SK-N-SH treated with all-trans-retinoic acid at 6 μM for 48 hours (cell line): ENCODE measurements around the gene IQSEC2.
A peak's percentile ranks its signal among the peaks of the same experiment; 100 is the strongest.

Experiments
- ATAC-seq: fragments of 200-7000 bp; cut with Tn5 transposase; 3 replicates; pipeline ENCODE4 v1.9.1; 2020; ENCODE audit warnings: mild to moderate bottlenecking, moderate library complexity
- ARNTL ChIP-seq: fragments of 450-650 bp; formaldehyde crosslinking; IDR thresholded peaks from 2 replicates; pipeline ENCODE4 v1.5.0; 2020; ENCODE audit warnings: low read depth, mild to moderate bottlenecking, moderate library complexity, borderline replicate concordance
- BACH2 ChIP-seq: fragments of 250-450 bp; sonication (Bioruptor Pico); IDR thresholded peaks from 2 replicates; pipeline ENCODE4 v1.9.0; 2021; ENCODE audit warnings: mild to moderate bottlenecking, borderline replicate concordance
- ESRRG ChIP-seq: fragments of 250-450 bp; sonication (Bioruptor Pico); IDR thresholded peaks from 2 replicates; pipeline ENCODE4 v1.6.1; 2021; ENCODE audit warnings: mild to moderate bottlenecking
- GLIS3 ChIP-seq: fragments of 250-450 bp; sonication (Bioruptor Pico); IDR thresholded peaks from 2 replicates; pipeline ENCODE4 v1.5.0; 2020; ENCODE audit warnings: mild to moderate bottlenecking, moderate library complexity
- ISL1 ChIP-seq: fragments of 250-450 bp; sonication (Bioruptor Pico); IDR thresholded peaks from 2 replicates; pipeline ENCODE4 v2.1.2; 2022; ENCODE audit warnings: mild to moderate bottlenecking, moderate library complexity
- PPARA ChIP-seq: fragments of 250-450 bp; sonication (Bioruptor Pico); IDR thresholded peaks from 2 replicates; pipeline ENCODE4 v1.5.0; 2020; ENCODE audit warnings: mild to moderate bottlenecking, borderline replicate concordance
- TCF4 ChIP-seq: fragments of 250-450 bp; sonication (Bioruptor Pico); IDR thresholded peaks from 2 replicates; pipeline ENCODE4 v1.8.0; 2021; ENCODE audit warnings: mild to moderate bottlenecking, moderate library complexity, borderline replicate concordance
- TOX ChIP-seq: fragments of 250-450 bp; sonication (Bioruptor Pico); IDR thresholded peaks from 2 replicates; pipeline ENCODE4 v1.8.0; 2021; ENCODE audit warnings: mild to moderate bottlenecking, moderate library complexity, borderline replicate concordance
- ZC3H10 ChIP-seq: fragments of 250-450 bp; sonication (Bioruptor Pico); IDR thresholded peaks from 2 replicates; pipeline ENCODE4 v1.5.1; 2021; ENCODE audit warnings: mild to moderate bottlenecking, moderate library complexity
- ZFP3 ChIP-seq: fragments of 250-450 bp; sonication (Bioruptor Pico); IDR thresholded peaks from 2 replicates; pipeline ENCODE4 v1.5.0; 2020; ENCODE audit warnings: mild to moderate bottlenecking, moderate library complexity
- ZFP30 ChIP-seq: fragments of 450-650 bp; formaldehyde crosslinking; IDR thresholded peaks from 2 replicates; pipeline ENCODE4 v1.5.0; 2022; ENCODE audit warnings: mild to moderate bottlenecking, moderate library complexity
- ZNF565 ChIP-seq: fragments of 450-650 bp; formaldehyde crosslinking; conservative IDR thresholded peaks from 2 replicates; pipeline ENCODE4 v1.5.0; 2020; ENCODE audit warnings: low read depth, mild to moderate bottlenecking, moderate library complexity
- ZNF8 ChIP-seq: fragments of 450-650 bp; formaldehyde crosslinking; IDR thresholded peaks from 2 replicates; pipeline ENCODE4 v1.5.0; 2020; ENCODE audit warnings: mild to moderate bottlenecking, moderate library complexity
- TF ChIP-seq, protein P1 (sequence below): fragments of 250-450 bp; sonication (Bioruptor Pico); IDR thresholded peaks from 2 replicates; pipeline ENCODE4 v1.5.1; 2021; ENCODE audit warnings: mild to moderate bottlenecking, moderate library complexity
- TF ChIP-seq, protein P2 (sequence below): fragments of 250-450 bp; sonication (Bioruptor Pico); IDR thresholded peaks from 2 replicates; pipeline ENCODE4 v1.8.0; 2020; ENCODE audit warnings: mild to moderate bottlenecking, moderate library complexity, borderline replicate concordance
- TF ChIP-seq, protein P3 (sequence below): fragments of 250-450 bp; sonication (Bioruptor Pico); IDR thresholded peaks from 2 replicates; pipeline ENCODE4 v1.8.0; 2021; ENCODE audit warnings: low read depth, mild to moderate bottlenecking, moderate library complexity, borderline replicate concordance
- TF ChIP-seq, protein P4 (sequence below): fragments of 250-450 bp; sonication (Bioruptor Pico); IDR thresholded peaks from 2 replicates; pipeline ENCODE4 v1.5.0; 2020; ENCODE audit warnings: mild to moderate bottlenecking, moderate library complexity
- TF ChIP-seq, protein P5 (sequence below): fragments of 250-450 bp; sonication (Bioruptor Pico); IDR thresholded peaks from 2 replicates; pipeline ENCODE4 v1.5.1; 2020; ENCODE audit warnings: low read depth, mild to moderate bottlenecking, moderate library complexity

The IQSEC2 gene

DNA sequence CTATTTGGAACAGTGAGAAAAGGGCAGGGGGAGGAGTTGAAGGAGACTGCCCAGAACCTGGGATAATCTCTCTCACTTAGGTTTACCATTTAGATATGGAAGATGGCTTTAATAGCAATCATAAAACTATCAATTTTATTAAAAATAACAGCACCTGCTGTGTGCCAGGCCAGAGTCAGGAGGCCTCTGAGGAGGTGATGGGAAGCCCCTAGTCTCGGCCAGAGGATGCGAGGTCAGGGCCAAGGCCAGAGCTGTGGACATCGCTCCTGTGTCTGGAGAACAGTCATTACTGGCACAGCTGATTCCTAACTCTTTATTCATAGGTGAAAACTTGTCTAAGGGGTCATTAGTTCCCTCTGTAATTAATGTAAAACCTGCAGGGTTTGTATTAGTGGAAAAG is 4.2 kb upstream of the IQSEC2 start:
- TF ChIP-seq ARNTL (CRISPR knock-in tag) (no peak), GLIS3 (CRISPR knock-in tag) (no peak), PPARA (CRISPR knock-in tag) (no peak), ESRRG (no peak), ZNF565 (CRISPR knock-in tag) (no peak), TOX (CRISPR knock-in tag) (no peak)
- TF ChIP-seq, protein P1, sequence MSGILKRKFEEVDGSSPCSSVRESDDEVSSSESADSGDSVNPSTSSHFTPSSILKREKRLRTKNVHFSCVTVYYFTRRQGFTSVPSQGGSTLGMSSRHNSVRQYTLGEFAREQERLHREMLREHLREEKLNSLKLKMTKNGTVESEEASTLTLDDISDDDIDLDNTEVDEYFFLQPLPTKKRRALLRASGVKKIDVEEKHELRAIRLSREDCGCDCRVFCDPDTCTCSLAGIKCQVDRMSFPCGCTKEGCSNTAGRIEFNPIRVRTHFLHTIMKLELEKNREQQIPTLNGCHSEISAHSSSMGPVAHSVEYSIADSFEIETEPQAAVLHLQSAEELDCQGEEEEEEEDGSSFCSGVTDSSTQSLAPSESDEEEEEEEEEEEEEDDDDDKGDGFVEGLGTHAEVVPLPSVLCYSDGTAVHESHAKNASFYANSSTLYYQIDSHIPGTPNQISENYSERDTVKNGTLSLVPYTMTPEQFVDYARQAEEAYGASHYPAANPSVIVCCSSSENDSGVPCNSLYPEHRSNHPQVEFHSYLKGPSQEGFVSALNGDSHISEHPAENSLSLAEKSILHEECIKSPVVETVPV (CRISPR knock-in tag): no peak
- TF ChIP-seq, protein P2, sequence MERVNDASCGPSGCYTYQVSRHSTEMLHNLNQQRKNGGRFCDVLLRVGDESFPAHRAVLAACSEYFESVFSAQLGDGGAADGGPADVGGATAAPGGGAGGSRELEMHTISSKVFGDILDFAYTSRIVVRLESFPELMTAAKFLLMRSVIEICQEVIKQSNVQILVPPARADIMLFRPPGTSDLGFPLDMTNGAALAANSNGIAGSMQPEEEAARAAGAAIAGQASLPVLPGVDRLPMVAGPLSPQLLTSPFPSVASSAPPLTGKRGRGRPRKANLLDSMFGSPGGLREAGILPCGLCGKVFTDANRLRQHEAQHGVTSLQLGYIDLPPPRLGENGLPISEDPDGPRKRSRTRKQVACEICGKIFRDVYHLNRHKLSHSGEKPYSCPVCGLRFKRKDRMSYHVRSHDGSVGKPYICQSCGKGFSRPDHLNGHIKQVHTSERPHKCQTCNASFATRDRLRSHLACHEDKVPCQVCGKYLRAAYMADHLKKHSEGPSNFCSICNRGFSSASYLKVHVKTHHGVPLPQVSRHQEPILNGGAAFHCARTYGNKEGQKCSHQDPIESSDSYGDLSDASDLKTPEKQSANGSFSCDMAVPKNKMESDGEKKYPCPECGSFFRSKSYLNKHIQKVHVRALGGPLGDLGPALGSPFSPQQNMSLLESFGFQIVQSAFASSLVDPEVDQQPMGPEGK (CRISPR knock-in tag): no peak
- no peak for ATAC-seq

DNA sequence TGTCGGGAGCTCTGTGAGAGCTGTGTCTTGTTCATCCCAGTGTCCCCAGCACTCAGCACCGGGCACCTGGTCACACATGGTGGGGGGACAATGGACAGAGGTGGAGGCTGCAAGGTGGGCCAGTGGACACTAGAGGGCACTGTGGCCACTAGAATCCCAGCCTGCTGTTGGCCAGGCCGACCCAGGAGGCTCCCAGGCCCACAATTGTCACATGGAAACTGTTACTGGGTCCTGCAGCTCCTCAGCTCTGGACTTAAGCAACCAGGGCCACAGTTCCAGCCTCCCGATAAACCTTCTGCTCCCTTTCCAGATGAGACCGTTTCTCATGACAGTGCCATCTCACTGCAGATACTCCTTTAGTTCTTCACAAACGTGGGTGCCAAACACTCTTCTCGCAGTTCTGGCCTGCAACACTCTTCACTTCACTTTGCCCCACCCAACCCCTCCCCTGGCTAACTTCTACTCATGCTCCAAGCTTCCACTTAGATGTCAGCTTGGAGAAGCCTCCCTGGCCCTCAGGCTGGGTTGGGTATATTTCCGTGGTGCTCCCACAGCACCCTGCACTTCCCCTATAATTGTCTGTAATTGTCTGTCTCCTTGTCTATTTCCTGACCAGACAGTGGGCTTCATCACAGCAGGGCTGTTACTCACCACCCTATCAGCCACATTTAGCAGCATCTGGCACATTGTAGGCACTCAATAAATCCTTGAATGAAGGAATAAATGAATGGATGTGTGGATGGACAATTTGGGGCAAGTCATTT is 3.5 kb upstream of the IQSEC2 start:
- TF ChIP-seq, protein P3, sequence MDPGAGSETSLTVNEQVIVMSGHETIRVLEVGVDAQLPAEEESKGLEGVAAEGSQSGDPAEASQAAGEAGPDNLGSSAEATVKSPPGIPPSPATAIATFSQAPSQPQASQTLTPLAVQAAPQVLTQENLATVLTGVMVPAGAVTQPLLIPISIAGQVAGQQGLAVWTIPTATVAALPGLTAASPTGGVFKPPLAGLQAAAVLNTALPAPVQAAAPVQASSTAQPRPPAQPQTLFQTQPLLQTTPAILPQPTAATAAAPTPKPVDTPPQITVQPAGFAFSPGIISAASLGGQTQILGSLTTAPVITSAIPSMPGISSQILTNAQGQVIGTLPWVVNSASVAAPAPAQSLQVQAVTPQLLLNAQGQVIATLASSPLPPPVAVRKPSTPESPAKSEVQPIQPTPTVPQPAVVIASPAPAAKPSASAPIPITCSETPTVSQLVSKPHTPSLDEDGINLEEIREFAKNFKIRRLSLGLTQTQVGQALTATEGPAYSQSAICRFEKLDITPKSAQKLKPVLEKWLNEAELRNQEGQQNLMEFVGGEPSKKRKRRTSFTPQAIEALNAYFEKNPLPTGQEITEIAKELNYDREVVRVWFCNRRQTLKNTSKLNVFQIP (CRISPR knock-in tag): no peak
- TF ChIP-seq, protein P4, sequence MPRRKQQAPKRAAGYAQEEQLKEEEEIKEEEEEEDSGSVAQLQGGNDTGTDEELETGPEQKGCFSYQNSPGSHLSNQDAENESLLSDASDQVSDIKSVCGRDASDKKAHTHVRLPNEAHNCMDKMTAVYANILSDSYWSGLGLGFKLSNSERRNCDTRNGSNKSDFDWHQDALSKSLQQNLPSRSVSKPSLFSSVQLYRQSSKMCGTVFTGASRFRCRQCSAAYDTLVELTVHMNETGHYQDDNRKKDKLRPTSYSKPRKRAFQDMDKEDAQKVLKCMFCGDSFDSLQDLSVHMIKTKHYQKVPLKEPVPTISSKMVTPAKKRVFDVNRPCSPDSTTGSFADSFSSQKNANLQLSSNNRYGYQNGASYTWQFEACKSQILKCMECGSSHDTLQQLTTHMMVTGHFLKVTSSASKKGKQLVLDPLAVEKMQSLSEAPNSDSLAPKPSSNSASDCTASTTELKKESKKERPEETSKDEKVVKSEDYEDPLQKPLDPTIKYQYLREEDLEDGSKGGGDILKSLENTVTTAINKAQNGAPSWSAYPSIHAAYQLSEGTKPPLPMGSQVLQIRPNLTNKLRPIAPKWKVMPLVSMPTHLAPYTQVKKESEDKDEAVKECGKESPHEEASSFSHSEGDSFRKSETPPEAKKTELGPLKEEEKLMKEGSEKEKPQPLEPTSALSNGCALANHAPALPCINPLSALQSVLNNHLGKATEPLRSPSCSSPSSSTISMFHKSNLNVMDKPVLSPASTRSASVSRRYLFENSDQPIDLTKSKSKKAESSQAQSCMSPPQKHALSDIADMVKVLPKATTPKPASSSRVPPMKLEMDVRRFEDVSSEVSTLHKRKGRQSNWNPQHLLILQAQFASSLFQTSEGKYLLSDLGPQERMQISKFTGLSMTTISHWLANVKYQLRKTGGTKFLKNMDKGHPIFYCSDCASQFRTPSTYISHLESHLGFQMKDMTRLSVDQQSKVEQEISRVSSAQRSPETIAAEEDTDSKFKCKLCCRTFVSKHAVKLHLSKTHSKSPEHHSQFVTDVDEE: no peak
- TF ChIP-seq ISL1 (CRISPR knock-in tag): no peak
- TF ChIP-seq TCF4: no peak
- TF ChIP-seq, protein P5, sequence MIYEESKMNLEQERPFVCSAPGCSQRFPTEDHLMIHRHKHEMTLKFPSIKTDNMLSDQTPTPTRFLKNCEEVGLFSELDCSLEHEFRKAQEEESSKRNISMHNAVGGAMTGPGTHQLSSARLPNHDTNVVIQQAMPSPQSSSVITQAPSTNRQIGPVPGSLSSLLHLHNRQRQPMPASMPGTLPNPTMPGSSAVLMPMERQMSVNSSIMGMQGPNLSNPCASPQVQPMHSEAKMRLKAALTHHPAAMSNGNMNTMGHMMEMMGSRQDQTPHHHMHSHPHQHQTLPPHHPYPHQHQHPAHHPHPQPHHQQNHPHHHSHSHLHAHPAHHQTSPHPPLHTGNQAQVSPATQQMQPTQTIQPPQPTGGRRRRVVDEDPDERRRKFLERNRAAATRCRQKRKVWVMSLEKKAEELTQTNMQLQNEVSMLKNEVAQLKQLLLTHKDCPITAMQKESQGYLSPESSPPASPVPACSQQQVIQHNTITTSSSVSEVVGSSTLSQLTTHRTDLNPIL (CRISPR knock-in tag): no peak
- ATAC-seq: peak; percentile 23

DNA sequence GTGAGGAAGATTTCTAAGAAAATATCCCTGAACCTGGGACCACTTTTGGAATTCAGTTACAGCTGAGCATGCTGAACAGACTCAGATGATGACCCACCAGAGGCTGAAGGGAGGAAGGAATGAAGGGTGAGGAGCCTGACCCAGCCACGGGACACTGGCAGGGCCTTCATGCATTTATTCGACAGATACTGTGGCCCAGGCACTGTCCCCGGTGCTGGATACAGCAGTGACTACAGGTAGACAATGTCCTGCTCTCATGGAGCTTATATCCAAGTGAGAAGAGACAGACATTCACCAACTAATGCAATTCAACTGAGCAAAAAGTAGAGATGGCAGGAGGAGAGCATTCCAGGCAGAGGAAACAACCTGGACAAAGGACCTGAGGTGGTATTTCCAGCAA is 2.2 kb upstream of the IQSEC2 start:
- no peak for ATAC-seq

More for the DNA sequence above, 2.2 kb upstream of the IQSEC2 start:
- TF ChIP-seq ZNF8 (CRISPR knock-in tag) (no peak), ESRRG (no peak), ARNTL (CRISPR knock-in tag) (no peak), ZFP30 (CRISPR knock-in tag) (no peak), ZFP3 (no peak), ZC3H10 (CRISPR knock-in tag) (no peak), BACH2 (CRISPR knock-in tag) (no peak)
- TF ChIP-seq, protein P5 (CRISPR knock-in tag): no peak
- TF ChIP-seq, protein P3 (CRISPR knock-in tag): no peak
